PC-3 (cell line): ENCODE data around the gene OR13J1.
"Not testable (repeated sequence)": the region's sequence is repeated elsewhere in the genome, so short reads cannot be mapped to it uniquely, and the experiment has no call there.

Experiments used
- EZH2 ChIP-seq: fragments of 300-600 bp; sonication (generic); IDR thresholded peaks from one replicate; pipeline ENCODE4 v1.6.1; 2017; ENCODE audit warnings: antibody characterized with exemption, mild to moderate bottlenecking, low read length; ENCODE audit not compliant: unreplicated experiment
- EZH2phosphoT487 ChIP-seq: fragments of 300-600 bp; sonication (generic); IDR thresholded peaks from 2 replicates; pipeline ENCODE4 v1.6.1; 2018; ENCODE audit warnings: mild to moderate bottlenecking, antibody characterized with exemption, low read length, borderline replicate concordance
- TF ChIP-seq, protein P1 (sequence below): fragments of 300-600 bp; sonication (generic); conservative IDR thresholded peaks from 2 replicates; pipeline ENCODE4 v1.5.1; 2017; ENCODE audit warnings: antibody characterized with exemption, low read depth, mild to moderate bottlenecking, low read length

GRCh38 chr9:35884908-35885307, 14.7 kb upstream of the OR13J1 start:
- TF ChIP-seq, protein P1, sequence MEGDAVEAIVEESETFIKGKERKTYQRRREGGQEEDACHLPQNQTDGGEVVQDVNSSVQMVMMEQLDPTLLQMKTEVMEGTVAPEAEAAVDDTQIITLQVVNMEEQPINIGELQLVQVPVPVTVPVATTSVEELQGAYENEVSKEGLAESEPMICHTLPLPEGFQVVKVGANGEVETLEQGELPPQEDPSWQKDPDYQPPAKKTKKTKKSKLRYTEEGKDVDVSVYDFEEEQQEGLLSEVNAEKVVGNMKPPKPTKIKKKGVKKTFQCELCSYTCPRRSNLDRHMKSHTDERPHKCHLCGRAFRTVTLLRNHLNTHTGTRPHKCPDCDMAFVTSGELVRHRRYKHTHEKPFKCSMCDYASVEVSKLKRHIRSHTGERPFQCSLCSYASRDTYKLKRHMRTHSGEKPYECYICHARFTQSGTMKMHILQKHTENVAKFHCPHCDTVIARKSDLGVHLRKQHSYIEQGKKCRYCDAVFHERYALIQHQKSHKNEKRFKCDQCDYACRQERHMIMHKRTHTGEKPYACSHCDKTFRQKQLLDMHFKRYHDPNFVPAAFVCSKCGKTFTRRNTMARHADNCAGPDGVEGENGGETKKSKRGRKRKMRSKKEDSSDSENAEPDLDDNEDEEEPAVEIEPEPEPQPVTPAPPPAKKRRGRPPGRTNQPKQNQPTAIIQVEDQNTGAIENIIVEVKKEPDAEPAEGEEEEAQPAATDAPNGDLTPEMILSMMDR: not testable (repeated sequence)
- TF ChIP-seq EZH2, EZH2phosphoT487: not testable (repeated sequence)
